IPS-NIHi7 (cell line): ENCODE data around the gene SMIM27.
"Not testable (repeated sequence)": the region's sequence is repeated elsewhere in the genome, so short reads cannot be mapped to it uniquely, and the experiment has no call there.

ENCODE experiments used
- DNase-seq: peaks from one replicate; pipeline ENCODE4 v3.0.0; 2012; ENCODE audit warnings: mixed read lengths; ENCODE audit errors: extremely low spot score

The SMIM27 gene, protein sequence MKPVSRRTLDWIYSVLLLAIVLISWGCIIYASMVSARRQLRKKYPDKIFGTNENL

GRCh38 chr9:32552172-32552872, at the start of gene SMIM27, which contains the start of gene TOPORS:
SMIM27 (plus strand) TSS chr9:32552327; CDS start chr9:32552435, 108 bp downstream.
TOPORS (minus strand) TSS chr9:32552586; CDS start chr9:32552436, 150 bp downstream.
- DNase-seq = peak; percentile 83

DNA sequence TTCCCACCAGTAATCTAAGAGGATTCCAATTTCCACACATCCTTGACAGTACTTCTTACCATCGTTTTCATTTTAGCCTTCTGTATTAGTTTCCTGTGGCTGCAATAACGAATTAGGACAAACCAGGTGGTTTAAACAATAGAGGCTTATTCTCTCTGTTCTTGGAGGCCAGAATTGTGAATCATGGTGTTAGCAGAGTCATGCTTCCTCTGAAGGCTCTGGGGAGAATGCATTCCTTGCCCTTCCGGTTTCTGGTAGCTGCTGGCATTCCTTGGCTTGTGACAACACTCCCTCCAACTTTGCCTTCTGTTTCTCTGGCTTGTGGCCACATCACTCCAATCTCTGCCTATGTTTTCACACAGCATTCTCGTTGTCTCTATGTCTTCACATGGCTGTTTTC, 49.7 kb upstream of the SMIM27 start:
- no peak for DNase-seq

- DNase-seq = no peak
Measured at GRCh38 chr9:32503008-32503407, 49.1 kb upstream of the SMIM27 start.

DNA sequence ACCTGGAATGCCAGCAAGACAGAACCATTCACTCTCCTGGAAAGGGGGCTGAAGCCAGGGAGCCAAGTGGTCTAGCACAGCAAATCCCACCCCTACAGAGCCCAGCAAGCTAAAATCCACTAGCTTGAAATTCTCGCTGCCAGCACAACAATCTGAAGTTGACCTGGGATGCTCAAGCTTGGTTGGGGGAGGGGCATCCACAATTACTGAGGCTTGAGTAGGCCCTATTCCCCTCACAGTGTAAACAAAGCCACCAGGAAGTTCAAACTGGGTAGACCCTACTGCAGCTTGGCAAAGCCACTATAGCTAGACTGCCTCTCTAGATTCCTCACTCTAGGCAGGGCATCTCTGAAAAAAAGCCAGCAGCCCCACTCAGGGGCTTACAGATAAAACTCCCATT, 43.4 kb upstream of the SMIM27 start:
- DNase-seq = no peak

DNA sequence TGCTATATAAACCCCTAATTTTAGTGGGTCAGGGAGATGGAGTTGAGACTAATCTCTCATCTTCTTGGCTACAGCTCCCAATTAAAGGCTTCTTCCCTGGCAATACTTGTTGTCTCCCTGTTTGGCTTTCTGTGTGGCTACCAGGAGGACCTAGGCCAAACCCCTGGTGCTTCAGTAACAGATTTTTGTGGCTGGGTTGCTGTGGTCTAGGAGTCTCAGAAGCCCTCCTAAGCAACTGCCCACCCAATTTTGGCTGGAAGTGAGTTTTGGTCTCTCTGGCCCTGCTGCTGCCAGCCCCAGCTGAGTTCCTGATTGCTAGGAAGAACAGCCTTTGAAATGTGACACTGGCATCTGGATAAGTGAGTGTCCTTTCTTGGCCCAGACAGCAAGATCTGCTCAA, 35.9 kb upstream of the SMIM27 start:
- no peak for DNase-seq

DNA sequence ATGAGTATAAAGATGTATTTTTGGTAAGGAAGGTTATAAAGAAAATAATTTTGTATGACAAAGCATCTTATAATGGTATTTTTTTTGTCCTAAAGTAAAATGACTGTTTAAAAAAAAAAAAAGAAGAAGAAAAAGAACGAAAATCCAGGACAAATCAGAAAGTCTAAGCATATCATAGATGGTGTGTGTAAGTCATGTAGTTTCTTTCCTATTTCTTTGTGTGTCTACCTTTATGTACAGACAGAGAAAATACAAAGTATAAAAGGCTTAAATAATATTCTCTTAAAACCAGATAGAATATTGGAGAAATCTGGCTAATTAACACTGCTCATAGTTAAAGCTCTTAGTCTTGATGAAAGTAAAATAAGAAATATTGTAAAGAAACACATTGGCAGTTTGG, 33.9 kb upstream of the SMIM27 start:
- no peak for DNase-seq

DNA sequence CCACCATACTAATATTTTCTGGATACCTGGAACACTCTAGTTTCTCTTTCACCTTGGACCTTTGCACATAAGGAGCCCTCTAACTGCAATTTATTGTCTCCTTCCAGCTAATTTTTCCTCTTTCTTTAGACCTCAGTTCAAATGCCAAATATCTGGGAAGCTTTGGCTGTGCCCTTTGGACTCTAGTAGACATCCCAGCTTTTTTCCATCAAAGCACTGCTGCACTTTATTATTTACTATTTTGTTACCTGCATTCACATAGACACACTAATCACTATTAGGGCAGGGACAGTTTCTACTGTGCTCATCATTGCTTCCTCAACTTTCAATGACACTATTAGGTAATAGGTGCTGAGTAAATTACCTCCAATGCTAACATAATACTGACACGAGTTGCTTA, 28.2 kb upstream of the SMIM27 start:
- DNase-seq = no peak

GRCh38 chr9:32524558-32524891, 27.6 kb upstream of the SMIM27 start:
- DNase-seq = not testable (repeated sequence)

DNA sequence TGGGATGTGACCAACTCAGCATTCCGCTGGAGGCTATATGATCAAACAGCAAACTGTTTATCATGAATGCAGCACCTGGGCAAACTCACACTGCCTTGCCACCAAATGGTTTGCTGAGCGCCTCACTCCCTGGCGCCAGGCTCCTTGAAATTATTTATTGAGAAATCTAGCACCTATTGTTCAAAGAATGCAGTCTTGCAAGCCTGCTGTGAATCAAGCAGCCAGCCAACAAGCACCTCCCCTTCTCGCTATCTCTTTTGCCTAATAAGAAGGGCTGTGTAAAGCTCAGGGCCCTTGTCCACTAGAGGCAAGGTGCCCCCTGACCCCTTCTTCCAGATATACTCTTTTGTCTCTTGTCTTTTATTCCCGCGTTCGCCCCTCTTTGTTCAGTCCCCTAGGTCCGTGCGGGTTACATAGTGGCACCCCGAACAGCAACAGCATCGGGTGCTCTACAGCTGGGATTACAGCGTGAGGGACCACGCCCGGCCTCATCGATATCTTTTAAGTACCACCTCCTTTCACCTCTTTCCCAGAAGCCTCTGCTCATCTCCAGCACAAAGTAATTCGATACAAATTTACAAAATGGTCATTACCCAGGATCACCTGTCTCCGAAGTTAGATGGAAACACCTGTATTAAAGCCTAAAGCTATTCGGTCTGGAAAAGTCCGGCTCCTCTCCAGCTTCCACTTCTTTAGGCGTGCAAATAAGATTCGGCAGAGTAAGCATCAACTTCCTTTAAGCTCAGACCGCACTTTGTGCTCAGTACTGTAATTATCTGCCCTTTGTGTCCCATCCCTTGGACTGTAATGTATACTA, 27.0 kb upstream of the SMIM27 start:
- no peak for DNase-seq

DNA sequence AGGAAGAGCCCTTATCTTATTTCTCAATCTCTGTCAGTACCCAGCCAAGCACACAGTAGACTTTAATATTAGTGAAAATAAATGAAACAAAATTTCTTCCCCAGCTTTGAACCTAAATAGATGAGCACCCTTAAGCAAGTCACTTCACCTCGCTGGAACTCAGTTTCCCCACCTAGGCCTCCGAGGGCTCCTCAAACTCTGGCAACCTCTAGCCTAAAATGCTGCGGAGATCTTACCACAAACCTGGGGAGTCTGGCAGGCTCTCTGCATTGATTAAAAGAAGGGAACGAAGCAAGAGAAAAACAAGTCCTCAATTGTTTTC, 26.5 kb upstream of the SMIM27 start:
- no peak for DNase-seq

DNA sequence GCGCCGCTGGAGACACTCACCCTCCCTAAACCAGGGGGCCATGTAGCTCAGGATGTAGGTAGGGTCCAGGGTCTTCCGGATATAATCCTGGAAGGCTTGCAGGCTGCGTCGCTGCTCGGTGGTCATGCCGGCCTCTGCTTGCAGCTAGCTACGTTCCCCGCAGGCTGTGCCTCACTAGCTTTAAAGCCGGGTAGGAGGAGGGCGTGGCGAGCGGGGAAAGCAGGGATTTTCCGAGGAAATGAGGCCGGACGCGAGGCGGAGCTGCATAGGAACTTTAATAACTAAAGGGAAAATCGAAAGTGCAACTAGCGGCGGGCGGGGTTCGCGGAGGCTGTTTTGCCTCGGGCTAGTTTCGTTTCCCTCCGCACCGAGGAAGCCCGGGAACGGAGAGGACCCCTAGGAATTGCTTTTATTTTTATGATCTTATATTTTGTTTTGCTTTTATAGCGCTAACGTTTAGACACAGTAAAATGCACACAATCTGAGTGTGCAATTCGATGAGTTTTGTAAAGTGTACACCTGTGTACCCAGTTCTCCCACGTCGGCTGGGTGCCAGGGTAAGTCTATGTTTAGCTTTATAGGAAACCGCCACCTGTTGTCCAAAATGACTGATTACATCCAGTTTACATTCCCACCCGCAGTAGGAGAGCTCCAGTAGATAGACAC, 26.0 kb upstream of the SMIM27 start, which contains the start of gene RIGI:
Gene RIGI (minus strand): TSS at position 156 of the 666 bp plus-strand sequence. CDS start 30 bp downstream, at position 126.
- peak; percentile 64 for DNase-seq

GRCh38 chr9:32526707-32527048, 25.4 kb upstream of the SMIM27 start:
- DNase-seq = no peak

DNA sequence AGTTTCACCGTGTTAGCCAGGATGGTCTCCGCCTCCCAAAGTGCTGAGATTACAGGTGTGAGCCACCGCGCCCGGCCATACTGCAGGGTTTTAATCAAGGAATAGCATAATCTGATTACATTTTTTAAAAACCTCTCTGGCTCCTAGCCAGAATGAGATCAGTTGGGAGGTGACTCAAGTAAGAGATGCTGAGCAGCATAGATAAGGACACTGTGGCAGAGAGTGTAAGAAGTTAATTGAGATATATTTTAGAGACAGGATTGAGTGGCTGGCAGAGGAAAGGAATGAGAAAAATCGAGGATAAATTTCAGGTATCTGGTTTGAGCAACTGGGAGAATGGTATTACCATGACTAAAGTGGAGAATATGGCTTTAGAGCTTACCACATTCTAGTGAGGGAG, 18.8 kb upstream of the SMIM27 start:
- DNase-seq = no peak

- no peak for DNase-seq
Measured at GRCh38 chr9:32533816-32534215, 18.3 kb upstream of the SMIM27 start.

DNA sequence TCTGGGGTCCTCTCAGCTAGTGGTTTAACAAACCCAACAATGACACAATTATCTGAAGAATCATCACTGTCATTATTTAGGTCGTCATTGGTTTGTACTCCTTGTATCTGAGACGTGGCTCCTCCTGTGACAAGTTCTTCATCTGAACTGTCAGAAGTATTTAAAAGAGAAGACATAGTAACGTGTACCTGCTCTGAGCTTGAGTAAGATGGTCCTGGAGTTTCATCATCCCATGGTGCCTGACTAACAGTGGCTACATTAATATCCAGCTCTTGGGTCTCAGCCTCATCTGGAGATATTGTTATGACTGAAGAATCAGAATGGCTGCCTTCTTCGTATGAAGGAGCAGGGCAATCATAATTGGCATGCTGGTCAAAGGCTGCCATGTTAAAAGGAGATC, 9.1 kb upstream of the SMIM27 start:
- no peak for DNase-seq

- DNase-seq = no peak
Measured at GRCh38 chr9:32545884-32546283, 6.2 kb upstream of the SMIM27 start.

DNA sequence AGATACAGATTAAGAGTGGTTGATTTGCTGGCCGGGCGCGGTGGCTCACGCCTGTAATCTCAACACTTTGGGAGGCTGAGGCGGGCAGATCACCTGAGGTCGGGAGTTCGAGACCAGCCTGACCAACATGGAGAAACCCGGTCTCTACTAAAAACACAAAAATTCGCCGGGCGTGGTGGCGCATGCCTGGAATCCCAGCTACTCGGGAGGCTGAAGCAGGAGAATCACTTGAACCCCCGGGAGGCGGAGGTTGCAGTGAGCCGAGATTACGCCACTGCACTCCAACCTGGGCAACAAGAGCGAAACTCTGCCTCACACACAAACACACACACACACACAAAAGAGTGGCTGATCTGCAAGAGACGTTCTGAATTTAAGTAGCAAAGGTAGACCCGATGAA, 3.9 kb upstream of the SMIM27 start:
- DNase-seq = not testable (repeated sequence)

GRCh38 chr9:32550150-32550561, 2.0 kb upstream of the SMIM27 start:
- no peak for DNase-seq

DNA sequence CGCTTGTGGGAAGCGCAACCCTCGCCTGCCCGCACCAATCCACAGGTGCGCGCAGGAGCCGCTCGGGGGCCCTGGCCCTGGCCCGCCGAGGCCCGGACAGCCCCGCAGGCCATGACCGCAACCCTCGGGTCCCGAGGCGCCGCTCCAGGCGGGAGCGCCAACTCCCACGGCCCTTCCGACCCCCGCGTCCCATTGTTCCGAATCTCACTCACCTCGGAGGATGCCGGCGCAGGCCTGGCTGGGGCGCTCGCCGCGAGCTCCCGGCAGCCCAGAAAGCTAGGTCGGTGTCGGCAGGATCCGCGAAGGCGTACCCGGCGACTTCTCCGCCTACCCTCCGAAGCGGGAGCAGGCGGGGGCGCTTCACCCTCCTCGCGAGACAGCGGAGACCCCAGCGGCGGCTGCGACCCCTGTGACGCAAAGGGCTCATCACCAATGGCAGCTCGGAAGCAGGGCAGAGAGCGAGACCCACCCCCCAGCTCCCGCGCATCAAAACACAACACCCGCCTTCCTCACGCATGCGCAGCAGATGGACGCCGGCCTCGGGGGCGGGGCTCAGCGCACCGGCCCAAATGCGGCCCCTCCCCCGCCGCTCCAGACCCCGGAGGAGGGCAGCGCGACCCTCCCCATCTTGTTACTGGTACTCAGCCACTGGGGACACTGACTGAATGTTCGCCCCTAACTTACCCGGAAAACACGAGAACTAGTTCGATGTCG, 1.4 kb upstream of the SMIM27 start:
- peak; percentile 98 for DNase-seq

DNA sequence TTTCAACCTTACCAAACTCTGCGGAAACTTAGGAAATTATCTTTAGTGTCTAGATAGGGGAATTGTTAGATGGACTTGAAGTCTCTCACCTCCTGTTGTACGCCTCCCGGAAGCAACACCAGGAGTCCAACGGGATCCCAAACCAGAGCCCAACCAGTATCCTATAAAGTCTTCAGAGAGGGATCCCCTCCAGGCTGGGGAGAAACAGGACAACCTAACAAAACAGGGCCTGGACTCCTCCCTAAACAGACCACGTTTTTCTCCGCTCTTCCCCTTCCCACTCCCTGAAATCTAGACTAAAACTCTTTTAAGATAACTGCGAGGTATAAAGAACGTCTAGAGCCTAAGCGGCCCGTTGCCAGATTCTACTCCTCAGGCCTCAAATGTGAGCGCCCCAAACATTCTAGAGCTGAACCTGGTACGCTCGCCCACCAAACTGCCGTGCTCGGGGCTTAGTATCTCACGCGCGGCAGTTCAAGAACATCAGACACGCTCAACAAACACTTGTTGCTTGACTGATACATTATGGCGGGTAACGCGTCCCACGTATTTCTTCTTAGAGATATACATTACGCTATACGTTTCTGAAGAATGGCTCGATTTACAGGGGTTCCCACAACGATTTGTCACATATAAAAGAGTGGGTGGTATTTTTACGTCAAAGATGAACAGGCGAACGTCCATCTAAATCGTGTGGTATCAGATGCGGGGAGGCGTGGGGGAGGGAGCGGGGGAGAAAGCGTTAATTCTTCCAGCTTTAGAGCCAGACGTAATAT, 663 bp upstream of the SMIM27 start:
- peak; percentile 31 for DNase-seq

GRCh38 chr9:32554107-32554506, 2.0 kb downstream of the SMIM27 start:
- no peak for DNase-seq
